Activated CD8-positive, alpha-beta memory T cell treated with anti-CD3 and anti-CD28 coated beads, Interleukin-2, amount 50 U/mL, for 48 hours (primary cell): ENCODE measurements around the gene PTPRN2.

Experiments used
- DNase-seq: peaks from one replicate; pipeline ENCODE4 v3.0.0-alpha.2; 2020

The PTPRN2 gene

GRCh38 chr7:158602905-158603772 is 15.5 kb upstream of the PTPRN2 start:
- no peak for DNase-seq

GRCh38 chr7:158602041-158602440 is 14.4 kb upstream of the PTPRN2 start:
- DNase-seq = no peak

GRCh38 chr7:158601090-158601489 is 13.5 kb upstream of the PTPRN2 start:
- no peak for DNase-seq

GRCh38 chr7:158596745-158597144 is 9.1 kb upstream of the PTPRN2 start:
- no peak for DNase-seq

- no peak for DNase-seq
Observed at GRCh38 chr7:158596309-158596708, 8.7 kb upstream of the PTPRN2 start.

- DNase-seq = no peak
Observed at GRCh38 chr7:158595068-158595467, 7.4 kb upstream of the PTPRN2 start.

GRCh38 chr7:158592541-158592940 is 4.9 kb upstream of the PTPRN2 start:
- no peak for DNase-seq

- DNase-seq = no peak
Observed at GRCh38 chr7:158591944-158592343, 4.3 kb upstream of the PTPRN2 start.

GRCh38 chr7:158590181-158590530 is 2.5 kb upstream of the PTPRN2 start:
- DNase-seq = no peak

GRCh38 chr7:158589653-158590052 is 2.0 kb upstream of the PTPRN2 start:
- DNase-seq = no peak

GRCh38 chr7:158588878-158589442 is 1.3 kb upstream of the PTPRN2 start:
- no peak for DNase-seq

- no peak for DNase-seq
Observed at GRCh38 chr7:158588085-158588877, 658 bp upstream of the PTPRN2 start.

GRCh38 chr7:158586499-158587161 is 993 bp downstream of the PTPRN2 start:
- no peak for DNase-seq

- no peak for DNase-seq
Observed at GRCh38 chr7:158585721-158586498, 1.7 kb downstream of the PTPRN2 start.

GRCh38 chr7:158584407-158584806 is 3.2 kb downstream of the PTPRN2 start:
- DNase-seq = no peak

- DNase-seq = no peak
Observed at GRCh38 chr7:158583810-158584209, 3.8 kb downstream of the PTPRN2 start.

- DNase-seq = no peak
Observed at GRCh38 chr7:158583143-158583542, 4.5 kb downstream of the PTPRN2 start.

GRCh38 chr7:158582089-158582456 is 5.5 kb downstream of the PTPRN2 start:
- no peak for DNase-seq

GRCh38 chr7:158581440-158582088 is 6.1 kb downstream of the PTPRN2 start:
- DNase-seq = no peak

- DNase-seq = no peak
Observed at GRCh38 chr7:158579662-158580646, 7.7 kb downstream of the PTPRN2 start.
